ENCODE results near the gene MSI2. TPM values are rescaled to one million over a fixed set of nuclear protein-coding genes. Genes with fewer than 3 reads are reported as not detected.

MSI2 gene
- total RNA-seq, 1 donor from 2014 or later = 67.9 TPM

- H3K36me3 ChIP-seq (ENCODE audit: insufficient read depth, low read length) = peaks cover 22% of the 10 kb centered on the region
- Mint-ChIP-seq H3K36me3 (ENCODE audit: low read depth, unreplicated experiment) (peaks cover 46% of the 10 kb centered on the region), H3K27ac (ENCODE audit: unreplicated experiment) (no peak overlapping the region), H3K4me3 (ENCODE audit: unreplicated experiment) (no peak overlapping the region), H3K9me3 (ENCODE audit: unreplicated experiment) (no peaks in the 10 kb centered on the region), H3K27me3 (ENCODE audit: low read depth, unreplicated experiment) (no peaks in the 10 kb centered on the region), H3K4me1 (ENCODE audit: low read depth, unreplicated experiment) (peaks cover 16% of the 10 kb centered on the region)
- no peak overlapping the region for H3K4me3 ChIP-seq (ENCODE audit: insufficient read depth, low read depth, low read length)
- no peaks in the 10 kb centered on the region for H3K9me3 ChIP-seq (ENCODE audit: insufficient read depth, low read depth, low read length)
- no peak overlapping the region for H2AFZ ChIP-seq (ENCODE audit: low read depth, low read length)
- FAIRE-seq (no peak), DNase-seq (ENCODE audit: low read depth) (no peak)
- H3K4me2 ChIP-seq (ENCODE audit: low read length) = no peak overlapping the region
- peaks cover 54% of the 10 kb centered on the region for H3K79me2 ChIP-seq (ENCODE audit: insufficient read depth, low read length)
- H3K9ac ChIP-seq (ENCODE audit: low read length) = no peak overlapping the region
- H3K27me3 ChIP-seq (ENCODE audit: insufficient read depth, low read length) = no peaks in the 10 kb centered on the region
- H4K20me1 ChIP-seq (ENCODE audit: insufficient read depth, low read length) = peaks cover 63% of the 10 kb centered on the region
- no peak overlapping the region for H3K27ac ChIP-seq (ENCODE audit: low read depth, low read length)
- no peak for TF ChIP-seq CTCF (IDR thresholded peaks at IDR 0.05; ENCODE audit: insufficient read depth, low read depth, low read length)
- TF ChIP-seq EZH2 (IDR thresholded peaks at IDR 0.05; ENCODE audit: insufficient read depth, low read length) = no peak
- H3K4me1 ChIP-seq (ENCODE audit: insufficient read depth, low read length) = no peaks in the 10 kb centered on the region
These were observed 8.5 kb downstream of the MSI2 start for GRCh38 chr17:57264776-57265175.

GRCh38 chr17:57266902-57267311 is 10.6 kb downstream of the MSI2 start:
- no peak overlapping the region for H3K4me2 ChIP-seq (ENCODE audit: low read length)
- no peak overlapping the region for H2AFZ ChIP-seq (ENCODE audit: low read depth, low read length)
- FAIRE-seq (no peak), DNase-seq (ENCODE audit: low read depth) (no peak)
- H3K4me3 ChIP-seq (ENCODE audit: insufficient read depth, low read depth, low read length) = no peak overlapping the region
- TF ChIP-seq CTCF (IDR thresholded peaks at IDR 0.05; ENCODE audit: insufficient read depth, low read depth, low read length) (no peak), EZH2 (IDR thresholded peaks at IDR 0.05; ENCODE audit: insufficient read depth, low read length) (no peak)
- H3K9me3 ChIP-seq (ENCODE audit: insufficient read depth, low read depth, low read length) = no peaks in the 10 kb centered on the region
- peaks cover 43% of the 10 kb centered on the region for H3K36me3 Mint-ChIP-seq (ENCODE audit: low read depth, unreplicated experiment)
- peaks cover 61% of the 10 kb centered on the region for H3K79me2 ChIP-seq (ENCODE audit: insufficient read depth, low read length)
- no peak overlapping the region for H3K4me3 Mint-ChIP-seq (ENCODE audit: unreplicated experiment)
- no peak overlapping the region for H3K27ac ChIP-seq (ENCODE audit: low read depth, low read length)
- no peaks in the 10 kb centered on the region for H3K27me3 ChIP-seq (ENCODE audit: insufficient read depth, low read length)
- H3K27me3 Mint-ChIP-seq (ENCODE audit: low read depth, unreplicated experiment) = no peaks in the 10 kb centered on the region
- H3K9me3 Mint-ChIP-seq (ENCODE audit: unreplicated experiment) = no peaks in the 10 kb centered on the region
- peaks cover 22% of the 10 kb centered on the region for H3K36me3 ChIP-seq (ENCODE audit: insufficient read depth, low read length)
- peaks cover 15% of the 10 kb centered on the region for H3K4me1 Mint-ChIP-seq (ENCODE audit: low read depth, unreplicated experiment)
- no peak overlapping the region for H3K27ac Mint-ChIP-seq (ENCODE audit: unreplicated experiment)
- peaks cover 9% of the 10 kb centered on the region for H3K4me1 ChIP-seq (ENCODE audit: insufficient read depth, low read length)
- peaks cover 75% of the 10 kb centered on the region for H4K20me1 ChIP-seq (ENCODE audit: insufficient read depth, low read length)
- no peak overlapping the region for H3K9ac ChIP-seq (ENCODE audit: low read length)

- Histone ChIP-seq H3K4me3 (ENCODE audit: insufficient read depth, low read depth, low read length) (no peak overlapping the region), H2AFZ (ENCODE audit: low read depth, low read length) (no peak overlapping the region), H3K4me1 (ENCODE audit: insufficient read depth, low read length) (peaks cover 9% of the 10 kb centered on the region), H3K27ac (ENCODE audit: low read depth, low read length) (no peak overlapping the region), H3K9ac (ENCODE audit: low read length) (no peak overlapping the region), H4K20me1 (ENCODE audit: insufficient read depth, low read length) (peaks cover 79% of the 10 kb centered on the region), H3K4me2 (ENCODE audit: low read length) (no peak overlapping the region), H3K36me3 (ENCODE audit: insufficient read depth, low read length) (peaks cover 15% of the 10 kb centered on the region), H3K27me3 (ENCODE audit: insufficient read depth, low read length) (no peaks in the 10 kb centered on the region), H3K79me2 (ENCODE audit: insufficient read depth, low read length) (peaks cover 61% of the 10 kb centered on the region), H3K9me3 (ENCODE audit: insufficient read depth, low read depth, low read length) (no peaks in the 10 kb centered on the region)
- Mint-ChIP-seq H3K4me1 (ENCODE audit: low read depth, unreplicated experiment) (peaks cover 15% of the 10 kb centered on the region), H3K9me3 (ENCODE audit: unreplicated experiment) (no peaks in the 10 kb centered on the region), H3K4me3 (ENCODE audit: unreplicated experiment) (no peak overlapping the region), H3K27ac (ENCODE audit: unreplicated experiment) (no peak overlapping the region), H3K36me3 (ENCODE audit: low read depth, unreplicated experiment) (peaks cover 37% of the 10 kb centered on the region), H3K27me3 (ENCODE audit: low read depth, unreplicated experiment) (no peaks in the 10 kb centered on the region)
- no peak for FAIRE-seq
- TF ChIP-seq CTCF (IDR thresholded peaks at IDR 0.05; ENCODE audit: insufficient read depth, low read depth, low read length) (no peak), EZH2 (IDR thresholded peaks at IDR 0.05; ENCODE audit: insufficient read depth, low read length) (no peak)
- no peak for DNase-seq (ENCODE audit: low read depth)
These were observed 11.9 kb downstream of the MSI2 start for GRCh38 chr17:57268181-57268580.
